HG02759 (cell line): ENCODE data around the gene IBTK.
A peak's percentile ranks its signal among the peaks of the same experiment; 100 is the strongest.
"Not testable (repeated sequence)": the region's sequence is repeated elsewhere in the genome, so short reads cannot be mapped to it uniquely, and the experiment has no call there.

Experiments
- ATAC-seq: cut with Tn5 transposase; IDR thresholded peaks from one replicate; pipeline ENCODE4 v1.9.1; 2021; ENCODE audit warnings: mild to moderate bottlenecking, moderate library complexity; ENCODE audit not compliant: unreplicated experiment

IBTK gene

DNA sequence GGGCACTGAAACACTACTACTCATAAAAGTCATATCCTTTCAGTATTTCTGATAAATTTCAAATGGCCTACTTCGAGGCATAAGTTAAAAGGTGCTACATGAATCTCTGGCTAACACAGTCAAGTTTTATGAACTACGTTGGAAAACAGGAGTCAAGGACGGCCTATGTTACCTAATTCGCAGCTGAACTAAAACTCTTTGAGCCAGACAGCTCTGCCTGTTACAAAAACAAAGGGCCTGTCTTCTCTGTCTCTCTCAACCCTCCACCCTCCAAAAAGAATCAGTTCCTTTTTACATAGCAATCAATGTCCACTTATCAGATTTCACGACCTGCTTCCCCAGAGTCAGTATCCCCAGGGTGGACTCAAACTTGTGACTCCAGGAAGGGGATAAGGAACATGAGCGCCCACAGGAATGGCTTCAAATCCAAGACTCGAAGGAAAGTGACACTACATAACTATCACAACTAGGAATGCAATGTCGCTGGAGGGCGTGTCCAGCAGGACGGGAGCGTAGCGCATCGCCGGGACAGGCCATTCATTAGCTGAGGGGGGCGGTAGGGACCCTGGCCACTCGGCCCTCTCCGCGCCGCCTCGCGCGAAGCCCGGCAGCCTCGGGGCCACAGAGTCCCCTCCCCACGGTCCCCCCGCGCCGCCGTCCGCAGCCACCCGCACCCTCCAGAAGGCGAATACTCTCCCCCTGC, 591 bp downstream of the IBTK start:
- ATAC-seq = peak; percentile 35

DNA sequence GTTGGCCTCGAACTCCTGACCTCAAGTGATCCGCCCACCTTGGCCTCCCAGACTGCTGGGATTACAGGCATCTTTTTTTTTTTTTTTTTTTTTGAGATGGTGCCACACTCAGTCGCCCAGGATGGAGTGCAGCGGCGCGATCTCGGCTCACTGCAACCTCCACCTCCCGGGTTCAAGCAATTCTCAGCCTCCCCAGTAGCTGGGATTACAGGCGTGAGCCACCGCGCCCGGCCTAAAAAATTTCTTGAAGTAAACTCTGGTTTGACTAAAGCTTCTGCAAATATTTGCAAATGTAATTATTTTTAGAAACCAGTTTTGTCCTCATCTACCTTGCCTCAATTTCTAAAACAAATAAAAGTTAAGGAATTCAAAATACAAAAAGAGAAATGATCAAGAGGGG, 1.2 kb downstream of the IBTK start:
- ATAC-seq = no peak

DNA sequence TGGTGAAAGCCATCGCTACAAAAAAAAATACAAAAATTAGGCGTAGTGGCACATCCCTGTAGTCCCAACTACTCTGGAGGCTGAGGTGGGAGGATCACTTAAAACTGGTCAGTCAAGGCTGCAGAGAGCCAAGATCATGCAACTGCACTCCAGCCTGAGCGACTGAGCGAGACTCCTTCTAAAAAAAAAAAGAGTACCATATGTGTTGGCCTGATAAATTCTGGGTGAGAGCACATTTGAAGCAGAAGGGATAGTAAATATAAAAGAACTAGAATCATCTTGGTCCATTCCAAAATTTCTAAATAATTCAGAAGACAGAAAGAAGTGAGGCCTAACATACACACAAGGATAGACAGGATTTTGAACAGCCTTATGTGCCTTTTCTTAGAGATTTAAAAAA, 2.2 kb downstream of the IBTK start:
- no peak for ATAC-seq

DNA sequence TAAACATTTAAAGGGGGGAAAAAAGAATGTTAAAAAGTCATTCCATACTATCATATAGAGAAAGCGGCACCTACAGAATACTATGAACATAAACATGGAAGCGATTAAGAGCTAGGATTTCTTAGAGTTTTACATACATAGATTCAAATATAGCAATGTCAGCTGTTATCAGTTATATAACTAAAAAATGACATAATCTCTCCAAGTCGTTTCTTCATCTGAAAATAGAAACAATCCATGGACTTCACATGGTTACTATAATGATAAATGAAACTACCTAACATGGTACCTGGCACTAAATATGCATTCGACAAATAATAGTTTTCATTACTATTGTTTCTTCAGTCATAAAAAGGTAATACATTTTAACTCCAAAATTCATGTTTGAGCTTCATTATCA, 3.7 kb downstream of the IBTK start:
- no peak for ATAC-seq

DNA sequence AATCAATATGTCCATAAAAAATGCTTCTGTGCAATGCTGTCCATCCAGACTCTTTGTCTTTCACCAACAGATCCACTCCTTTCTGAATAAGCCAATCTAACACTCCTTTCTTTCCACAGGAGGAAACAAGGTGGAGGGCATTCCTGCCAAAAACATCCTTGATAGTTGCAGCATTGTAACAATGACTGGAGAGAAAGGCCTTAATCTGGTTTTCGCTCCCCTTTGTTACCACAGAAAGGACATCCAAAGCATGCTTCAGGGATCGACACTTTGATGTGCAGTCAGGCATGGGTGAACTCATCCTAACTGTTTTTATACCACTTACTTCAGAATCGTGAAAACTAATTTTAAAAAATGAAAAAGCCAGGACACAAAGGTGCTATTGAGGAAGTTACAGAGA, 7.4 kb downstream of the IBTK start:
- ATAC-seq = no peak

DNA sequence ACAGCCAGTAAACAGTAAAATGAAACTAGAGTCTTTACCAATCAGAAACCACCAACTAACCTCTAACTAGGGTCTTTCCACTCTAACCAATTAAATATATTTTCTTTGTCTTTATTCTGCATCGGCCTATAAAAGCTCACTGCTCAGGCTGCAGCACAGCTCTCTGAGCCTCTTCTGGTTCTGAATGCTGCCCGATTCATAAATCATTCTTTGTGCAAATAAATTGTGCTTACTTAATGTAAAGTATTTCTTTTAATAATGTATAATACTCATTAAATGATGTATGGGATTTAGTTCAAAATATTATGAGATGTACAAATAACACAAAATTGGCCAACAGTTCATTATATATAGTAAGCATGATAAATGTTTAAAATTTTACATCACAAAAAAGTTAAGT, 7.9 kb downstream of the IBTK start:
- ATAC-seq = no peak

DNA sequence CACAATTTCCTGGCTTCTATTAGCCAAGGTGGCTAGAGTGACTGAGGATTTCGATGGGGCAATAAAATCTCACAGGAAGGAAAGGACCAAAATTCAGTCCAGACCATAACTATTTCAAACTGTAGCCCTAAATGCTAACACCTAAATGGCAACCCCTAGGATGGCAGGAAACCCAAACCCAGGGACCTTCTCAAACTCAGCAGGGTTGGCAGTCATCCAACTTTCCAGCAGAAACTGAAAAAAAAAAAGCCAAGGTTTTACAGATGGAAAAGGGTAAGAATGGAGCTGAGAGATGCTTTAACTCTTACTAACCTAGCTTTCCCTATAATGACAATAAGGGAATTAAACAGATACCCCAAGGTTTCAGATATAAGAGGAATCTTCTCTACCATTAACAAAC, 10.5 kb downstream of the IBTK start:
- no peak for ATAC-seq

DNA sequence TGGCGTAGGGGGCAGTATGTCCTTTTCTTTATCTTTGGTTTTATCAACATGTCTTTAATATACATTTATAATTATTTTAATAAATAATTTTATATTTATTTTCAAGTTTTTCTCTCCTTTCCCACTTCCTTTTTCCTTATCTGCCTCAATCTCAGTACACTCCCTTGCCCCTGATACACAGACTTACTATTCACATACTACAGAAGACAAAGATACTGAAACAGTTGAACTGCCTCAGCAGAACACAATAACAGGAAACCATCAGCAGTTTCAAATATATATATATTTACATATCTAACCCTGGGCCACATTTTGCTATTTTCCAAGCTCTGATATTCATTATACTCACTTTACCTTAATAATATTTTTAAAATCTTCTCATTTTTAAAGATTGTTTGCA, 19.8 kb downstream of the IBTK start:
- peak; percentile 72 for ATAC-seq

DNA sequence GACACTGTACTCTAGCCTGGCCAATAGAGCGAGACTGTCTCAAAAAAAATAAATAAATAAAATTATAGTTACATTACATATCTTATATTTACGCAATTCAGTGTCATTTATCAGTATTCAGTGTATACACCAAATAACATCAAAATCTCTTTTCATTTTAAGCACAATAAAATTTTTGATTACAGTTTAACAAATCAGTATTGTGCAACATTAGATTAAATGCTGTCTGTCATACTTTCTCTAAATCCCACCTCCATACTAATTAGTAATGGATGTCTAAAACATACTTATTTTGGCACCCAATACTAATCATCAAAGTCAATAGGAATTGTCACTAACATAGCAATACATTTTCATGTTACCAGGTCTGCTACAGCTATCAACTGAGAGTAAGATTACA, 27.4 kb downstream of the IBTK start:
- no peak for ATAC-seq

DNA sequence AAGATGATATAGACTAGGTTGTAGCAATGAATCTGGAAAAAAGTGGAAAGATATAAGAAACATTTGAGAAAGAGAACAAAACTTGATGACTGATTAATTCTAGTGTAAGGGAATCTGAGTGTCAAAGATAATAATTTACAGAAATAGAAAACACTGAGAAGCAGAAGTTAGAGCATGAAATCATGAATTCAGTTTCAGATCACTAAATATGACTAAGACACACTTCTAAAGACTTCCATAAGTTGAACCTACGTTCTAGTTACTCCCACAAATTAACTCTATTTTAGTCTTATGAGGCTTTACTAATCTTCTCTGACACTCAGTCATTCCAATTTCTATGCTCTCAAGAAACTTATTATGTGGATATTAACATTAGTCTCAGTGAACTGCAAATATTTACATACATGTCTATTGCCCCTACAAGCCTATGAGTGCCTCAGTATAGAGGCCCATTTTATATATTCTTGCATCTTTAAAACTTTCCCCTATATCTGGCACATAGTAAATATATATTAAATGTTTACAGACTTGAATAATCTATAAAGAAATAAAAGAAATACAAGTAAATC, 30.4 kb downstream of the IBTK start:
- ATAC-seq = peak; percentile 92

DNA sequence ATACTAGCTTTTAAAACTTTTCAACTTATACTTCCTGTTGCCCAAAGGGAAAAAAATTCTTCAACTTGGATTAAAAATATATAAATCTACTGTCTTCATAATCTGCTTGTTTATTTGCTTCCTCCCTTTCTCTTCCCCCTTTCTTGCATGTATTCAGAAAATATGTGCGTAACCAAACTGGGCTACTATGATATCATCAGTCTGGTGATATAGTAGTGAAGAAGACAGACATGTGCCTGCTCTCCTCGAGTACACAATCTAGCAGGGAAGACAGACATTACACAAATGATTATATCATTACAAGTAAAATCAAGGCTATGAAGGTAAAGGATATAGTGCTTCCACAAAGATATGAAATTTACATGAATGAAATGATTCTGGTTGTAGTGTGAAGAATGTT, 31.0 kb downstream of the IBTK start:
- ATAC-seq = no peak

DNA sequence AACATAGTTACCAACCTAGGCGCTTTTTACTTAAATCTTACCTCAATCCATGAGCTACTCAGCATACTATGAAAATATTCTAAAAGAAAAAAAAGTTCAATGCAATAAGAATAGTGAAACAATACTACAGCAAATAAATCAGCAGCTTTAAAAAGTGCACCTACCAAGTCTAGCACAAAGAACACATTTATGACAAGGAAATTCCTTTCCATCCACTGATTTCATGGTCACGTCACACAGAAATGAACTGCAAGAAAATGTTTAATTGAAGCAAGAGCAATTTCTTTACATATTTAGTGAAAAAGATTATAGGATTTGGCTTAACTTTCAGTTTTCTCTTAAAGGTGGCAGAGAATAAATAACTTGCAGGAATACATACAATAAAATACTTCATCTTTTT, 36.2 kb downstream of the IBTK start:
- no peak for ATAC-seq

DNA sequence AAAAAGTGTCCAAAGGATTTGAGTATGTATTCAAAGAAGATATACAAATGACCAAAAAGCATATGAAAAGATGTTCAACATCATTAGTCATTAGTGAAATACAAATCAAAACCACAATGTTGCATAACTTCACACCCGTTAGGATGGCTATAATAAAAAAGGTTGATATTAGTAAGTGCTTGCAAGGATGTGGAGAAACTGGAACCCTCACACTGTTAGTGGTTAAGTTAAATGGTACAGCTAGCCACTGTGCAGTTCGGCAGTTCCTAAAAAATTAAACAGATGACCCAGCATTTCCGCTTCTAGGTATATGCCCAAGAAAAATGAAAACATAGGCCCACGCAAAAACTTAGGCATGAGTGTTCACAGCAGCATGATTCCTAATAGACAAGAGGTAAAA, 38.6 kb downstream of the IBTK start:
- ATAC-seq = no peak

DNA sequence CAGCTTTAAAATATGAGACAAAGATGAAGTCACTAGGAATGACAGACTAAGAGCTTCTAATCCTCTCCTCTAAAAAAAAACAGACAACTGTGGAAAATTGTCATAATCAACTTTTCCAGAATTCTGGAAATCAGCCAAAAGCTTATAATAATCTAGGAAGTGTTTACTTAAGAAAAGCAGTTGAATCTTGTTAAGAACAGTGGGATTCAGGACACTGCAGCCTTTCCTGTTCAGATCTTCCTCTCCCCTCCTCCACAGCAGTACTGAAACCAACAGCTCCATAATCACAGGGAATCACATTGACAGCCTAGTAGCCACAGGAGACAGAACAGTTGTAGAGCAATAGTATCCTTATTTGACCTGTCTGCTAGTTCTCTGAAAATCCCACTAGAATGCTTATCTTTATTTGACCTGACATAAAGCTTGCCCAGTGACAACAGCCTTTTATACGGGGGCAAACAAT, 41.6 kb downstream of the IBTK start:
- ATAC-seq = no peak

DNA sequence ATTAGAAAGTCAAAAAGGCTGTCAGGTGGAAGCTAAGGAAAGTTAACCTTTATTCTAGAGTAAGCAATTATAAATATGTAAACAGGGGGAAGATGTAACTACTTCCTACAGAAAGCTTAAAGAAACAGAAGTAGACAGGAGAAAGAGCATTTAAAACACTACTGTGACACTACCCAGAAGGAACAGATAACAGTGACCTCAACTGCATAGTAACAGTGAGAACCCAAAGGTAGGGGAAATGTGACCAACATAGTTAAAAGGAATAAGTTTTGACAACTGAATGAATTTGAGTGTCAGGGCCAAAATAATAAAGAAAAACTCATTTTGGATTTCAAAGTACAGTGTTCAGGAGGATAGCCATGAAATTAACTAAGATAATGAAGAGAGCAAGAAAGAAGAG, 43.5 kb downstream of the IBTK start:
- ATAC-seq = no peak

DNA sequence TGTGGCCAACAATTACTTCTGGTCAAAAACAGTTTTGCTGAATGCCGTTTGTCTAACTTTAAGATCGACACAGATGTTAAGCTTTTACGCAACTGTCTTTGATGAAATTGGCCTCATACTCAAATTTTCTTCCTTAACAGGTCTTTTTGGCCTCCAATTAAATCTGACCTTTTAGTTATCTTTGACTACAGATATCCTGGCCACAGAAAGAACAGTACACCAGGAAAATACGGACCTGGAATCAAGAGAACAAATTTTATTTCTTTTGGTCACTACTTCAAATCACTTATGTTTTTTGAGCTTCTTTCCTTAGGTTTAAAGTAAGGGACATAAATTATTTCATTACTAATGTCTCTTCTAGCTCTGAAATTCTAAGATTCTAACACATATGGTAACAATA, 49.8 kb downstream of the IBTK start:
- ATAC-seq = no peak

DNA sequence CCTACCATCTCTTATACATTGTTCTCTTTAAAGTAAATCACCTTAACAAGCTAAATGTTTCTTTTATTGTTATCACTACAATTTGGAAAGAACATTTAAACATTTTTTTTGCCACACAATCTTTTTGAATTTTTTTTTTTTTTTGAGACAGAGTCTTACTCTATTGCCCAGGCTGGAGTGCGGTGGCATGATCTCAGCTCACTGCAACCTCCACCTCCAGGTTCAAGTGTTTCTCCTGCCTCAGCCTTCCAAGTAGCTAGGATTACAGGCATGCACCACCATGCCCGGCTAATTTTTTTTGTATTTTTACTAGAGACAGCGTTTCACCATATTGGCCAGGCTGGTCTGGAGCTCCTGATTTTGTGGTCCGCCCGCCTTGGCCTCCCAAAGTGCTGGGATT, 50.3 kb downstream of the IBTK start:
- ATAC-seq = not testable (repeated sequence)

DNA sequence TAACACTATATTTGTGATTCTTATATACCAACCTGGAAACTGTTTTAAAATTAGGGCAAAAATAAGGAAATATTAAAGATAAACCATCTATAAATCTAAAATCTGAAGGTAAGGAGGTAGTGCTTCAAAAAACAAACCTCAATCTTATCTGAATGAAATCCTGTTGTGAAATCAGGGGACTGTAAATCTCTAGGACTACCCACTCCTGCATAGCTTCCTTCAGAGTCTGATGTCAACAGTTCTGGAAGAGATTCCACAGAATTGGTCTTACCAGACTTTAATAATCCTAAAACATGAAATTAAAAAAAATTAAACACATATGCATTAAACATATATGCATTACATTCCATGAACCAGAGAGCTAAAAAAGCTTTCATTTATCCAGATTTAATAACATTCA, 51.4 kb downstream of the IBTK start:
- no peak for ATAC-seq

DNA sequence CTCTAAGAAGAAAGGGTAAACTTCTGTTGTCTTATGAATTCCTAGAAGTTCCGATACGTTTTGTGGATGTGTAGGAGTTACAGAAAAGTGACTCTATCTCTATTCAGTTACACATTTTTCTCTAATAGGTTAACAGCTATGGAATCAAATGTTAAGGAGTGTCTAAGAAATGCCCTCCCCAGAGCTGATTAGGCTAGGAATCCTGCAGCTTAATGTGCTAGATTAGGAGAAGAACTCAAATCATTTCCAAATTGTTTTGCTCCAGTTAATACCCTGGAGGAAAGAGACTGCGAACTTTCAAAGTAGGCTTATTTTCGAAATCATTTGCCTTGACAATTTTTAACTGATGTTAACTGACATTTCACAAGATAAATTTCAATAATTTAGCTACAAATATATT, 51.9 kb downstream of the IBTK start:
- no peak for ATAC-seq

DNA sequence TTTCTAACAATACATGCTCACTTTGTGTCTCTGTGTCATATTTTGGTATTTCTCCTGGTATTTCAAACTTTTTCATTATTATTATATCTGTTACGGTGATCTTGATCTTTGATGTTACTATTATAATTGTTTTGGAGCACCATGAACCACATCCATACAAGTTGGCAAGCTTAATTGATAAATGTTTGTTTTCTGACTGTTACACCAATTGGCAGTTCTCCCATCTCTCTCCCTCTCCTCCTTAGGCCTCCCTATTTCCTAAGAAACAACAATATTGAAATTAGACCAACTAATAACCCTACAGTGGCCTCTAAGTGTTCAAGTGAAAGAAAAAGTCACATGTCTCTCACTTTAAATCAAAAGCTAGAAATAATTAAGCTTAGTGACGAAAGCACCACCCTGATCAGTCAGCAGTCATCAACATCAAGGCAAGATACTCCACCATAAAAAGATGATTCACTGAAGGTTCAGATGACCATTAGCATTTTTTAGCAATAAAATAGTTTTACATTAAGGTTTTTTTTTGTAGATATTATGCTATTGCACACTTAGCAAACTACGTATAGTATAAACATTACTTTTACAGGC, 61.5 kb downstream of the IBTK start:
- no peak for ATAC-seq

DNA sequence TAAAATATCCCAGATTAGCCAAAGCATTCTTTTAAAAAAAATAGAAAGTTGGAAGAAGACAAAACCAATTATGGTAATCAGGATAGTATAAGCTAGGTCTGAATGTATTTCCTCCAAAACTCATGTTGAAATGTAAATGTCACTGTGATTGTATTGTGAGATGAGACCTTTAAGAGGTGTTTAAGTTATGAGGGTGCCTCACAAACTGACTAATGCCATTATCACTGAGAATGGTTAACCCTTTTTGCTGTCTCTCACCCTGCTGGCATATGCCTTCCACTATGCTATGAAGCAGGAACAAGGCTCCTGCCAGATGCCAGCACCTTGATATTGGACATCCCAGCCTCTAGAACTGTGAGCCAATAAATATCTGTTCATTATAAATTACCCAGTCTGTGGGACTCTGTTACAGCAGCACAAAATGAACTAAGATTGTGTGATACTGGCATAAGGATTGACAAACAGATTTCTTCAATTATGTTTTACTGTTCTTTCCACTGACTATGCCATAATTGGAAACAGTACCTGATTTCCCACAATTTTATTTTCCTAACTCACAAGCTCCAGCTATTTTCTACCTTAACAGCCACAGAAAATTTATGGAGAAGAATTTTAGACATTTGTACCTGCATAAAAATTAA, 63.8 kb downstream of the IBTK start:
- ATAC-seq = no peak

DNA sequence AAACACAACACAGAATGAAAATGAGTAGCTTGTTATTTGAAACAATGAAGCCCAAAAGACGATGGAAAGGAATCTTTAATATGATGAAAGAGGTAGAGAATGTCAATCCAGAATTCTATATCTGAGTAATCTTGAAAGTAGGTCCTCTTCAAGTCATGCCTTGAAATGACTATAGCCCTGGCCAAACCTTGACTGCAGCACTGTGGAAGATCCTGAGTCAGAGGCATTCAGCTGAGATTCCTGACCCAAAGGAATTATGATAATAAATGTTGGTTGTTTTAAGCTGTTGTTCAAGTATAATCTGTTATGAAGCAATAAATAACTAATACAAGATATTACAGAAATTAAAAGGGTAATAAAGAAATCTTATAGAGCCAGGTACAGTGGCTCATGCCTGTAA, 64.8 kb downstream of the IBTK start:
- ATAC-seq = no peak
